SK-N-MC (cell line): ENCODE data around the gene CCDC33.
A peak's percentile ranks its signal among the peaks of the same experiment; 100 is the strongest.

Experiments
- DNase-seq: peaks from one replicate; pipeline ENCODE4 v3.0.0-alpha.2; 2011; ENCODE audit warnings: low read depth, low spot score
- H3K27ac ChIP-seq: fragments of 200-600 bp; sonication (generic); 2 replicates; pipeline ENCODE4 v1.5.1; 2016; ENCODE audit warnings: mixed run types
- H3K36me3 ChIP-seq: fragments of 200-600 bp; sonication (generic); 2 replicates; pipeline ENCODE4 v1.6.1; 2017; ENCODE audit warnings: antibody characterized with exemption, low read length, mixed read lengths; ENCODE audit not compliant: insufficient read depth
- H3K4me3 ChIP-seq: fragments of 200-600 bp; sonication (generic); 2 replicates; pipeline ENCODE4 v1.5.1; 2016
- H3K9ac ChIP-seq: fragments of 200-600 bp; sonication (generic); 2 replicates; pipeline ENCODE4 v1.8.0; 2017; ENCODE audit warnings: mixed run types, mixed read lengths; ENCODE audit not compliant: insufficient read length
- H3K9me3 ChIP-seq: fragments of 200-600 bp; sonication (generic); 2 replicates; pipeline ENCODE4 v1.6.1; 2017; ENCODE audit warnings: low read depth, mild to moderate bottlenecking, antibody characterized with exemption, low read length, moderate library complexity, mixed read lengths
- EZH2 ChIP-seq: fragments of 200-600 bp; sonication (generic); IDR thresholded peaks from one replicate; pipeline ENCODE4 v1.6.1; 2017; ENCODE audit warnings: antibody characterized with exemption
- FOXP2 ChIP-seq: optimal IDR thresholded peaks from 2 replicates; pipeline ENCODE3; 2011; ENCODE audit warnings: mild to moderate bottlenecking, moderate library complexity; ENCODE audit not compliant: insufficient read depth; ENCODE audit errors: extremely low read length, control extremely low read depth
- POLR2AphosphoS5 ChIP-seq: IDR thresholded peaks from 2 replicates; pipeline ENCODE4 v1.6.1; 2012; ENCODE audit warnings: mild to moderate bottlenecking, low read depth, low read length, borderline replicate concordance

The CCDC33 gene

GRCh38 chr15:74289671-74290070, 53.5 kb downstream of the CCDC33 start:
- H3K36me3 ChIP-seq: no peaks in the 10 kb centered on the region
- H3K27ac ChIP-seq: no peak overlapping the region
- no peak for TF ChIP-seq POLR2AphosphoS5
- no peak for TF ChIP-seq FOXP2
- no peak for TF ChIP-seq EZH2
- DNase-seq: no peak
- H3K9ac ChIP-seq: no peak overlapping the region
- no peaks in the 10 kb centered on the region for H3K9me3 ChIP-seq
- no peak overlapping the region for H3K4me3 ChIP-seq

- Histone ChIP-seq H3K9me3 (no peaks in the 10 kb centered on the region), H3K9ac (no peak overlapping the region), H3K4me3 (no peak overlapping the region), H3K36me3 (no peaks in the 10 kb centered on the region), H3K27ac (no peak overlapping the region)
- TF ChIP-seq EZH2 (no peak), POLR2AphosphoS5 (no peak), FOXP2 (no peak)
- no peak for DNase-seq
Measured at GRCh38 chr15:74290645-74291044, 54.5 kb downstream of the CCDC33 start.

- no peaks in the 10 kb centered on the region for H3K36me3 ChIP-seq
- no peaks in the 10 kb centered on the region for H3K9me3 ChIP-seq
- peak; percentile 55 for DNase-seq
- H3K4me3 ChIP-seq: peak overlapping the region; percentile 51; the same call in 1 of the 2 replicates
- no peak overlapping the region for H3K27ac ChIP-seq
- no peak overlapping the region for H3K9ac ChIP-seq
- TF ChIP-seq EZH2: no peak
- no peak for TF ChIP-seq FOXP2
- no peak for TF ChIP-seq POLR2AphosphoS5
Measured at GRCh38 chr15:74291101-74292071, 55.3 kb downstream of the CCDC33 start.

- Histone ChIP-seq H3K9me3 (no peaks in the 10 kb centered on the region), H3K9ac (no peak overlapping the region), H3K4me3 (no peak overlapping the region), H3K36me3 (no peaks in the 10 kb centered on the region), H3K27ac (no peak overlapping the region)
- TF ChIP-seq EZH2 (no peak), FOXP2 (no peak), POLR2AphosphoS5 (no peak)
- no peak for DNase-seq
Measured at GRCh38 chr15:74293021-74293810, 57.1 kb downstream of the CCDC33 start.

GRCh38 chr15:74294010-74294409, 57.9 kb downstream of the CCDC33 start:
- no peak overlapping the region for H3K27ac ChIP-seq

GRCh38 chr15:74295800-74296199, 59.7 kb downstream of the CCDC33 start:
- DNase-seq: no peak
- Histone ChIP-seq H3K9me3 (no peaks in the 10 kb centered on the region), H3K36me3 (no peaks in the 10 kb centered on the region), H3K4me3 (no peak overlapping the region), H3K9ac (no peak overlapping the region), H3K27ac (no peak overlapping the region)
- TF ChIP-seq EZH2 (no peak), POLR2AphosphoS5 (no peak)

More at GRCh38 chr15:74294010-74294409, 57.9 kb downstream of the CCDC33 start:
- Histone ChIP-seq H3K36me3 (no peaks in the 10 kb centered on the region), H3K9me3 (no peaks in the 10 kb centered on the region), H3K9ac (no peak overlapping the region), H3K4me3 (no peak overlapping the region)
- TF ChIP-seq POLR2AphosphoS5: no peak
- TF ChIP-seq FOXP2: no peak
- TF ChIP-seq EZH2: no peak
- DNase-seq: no peak

GRCh38 chr15:74297887-74298286, 61.8 kb downstream of the CCDC33 start:
- no peak overlapping the region for H3K4me3 ChIP-seq
- H3K9me3 ChIP-seq: no peaks in the 10 kb centered on the region
- no peak overlapping the region for H3K9ac ChIP-seq
- no peak overlapping the region for H3K27ac ChIP-seq
- TF ChIP-seq EZH2: no peak
- no peak for TF ChIP-seq POLR2AphosphoS5
- TF ChIP-seq FOXP2: no peak
- no peak for DNase-seq
- no peaks in the 10 kb centered on the region for H3K36me3 ChIP-seq
